Lower leg skin (tissue), 3 donors: Measurements from ENCODE around the gene CLDN19.

Experiments used
- CTCF ChIP-seq, 3 donors: fragments of 450-650 bp; IDR thresholded peaks; one replicate each; pipeline ENCODE4 v1.5.1; 2016; ENCODE audit warnings: antibody characterized with exemption in 3 of 3, mild to moderate bottlenecking in 3 of 3, moderate library complexity in 2 of 3
- POLR2A ChIP-seq, 2 donors: fragments of 450-650 bp; IDR thresholded peaks; one replicate each; pipeline ENCODE4 v1.6.1; 2016 to 2017; ENCODE audit warnings: antibody characterized with exemption in 2 of 2, mild to moderate bottlenecking in 1 of 2, moderate library complexity in 1 of 2

GRCh38 chr1:42765832-42766740 is 26.1 kb upstream of the CLDN19 start:
- TF ChIP-seq CTCF (IDR thresholded peaks at IDR 0.05), result no peak
- no peak for TF ChIP-seq POLR2A (IDR thresholded peaks at IDR 0.05)
